Measurements from ENCODE around the gene SEMA3D. TPM values are rescaled to one million over a fixed set of nuclear protein-coding genes. Genes with fewer than 3 reads are reported as not detected.

SEMA3D gene
- total and polyA plus RNA-seq, 2 donors (not counting 1 experiment from before 2014, with no cell fraction given), result 0.46 to 0.59 TPM

GRCh38 chr7:85095806-85096205 lies 91.0 kb downstream of the SEMA3D start:
- H3K9me3 Mint-ChIP-seq (ENCODE audit: insufficient read depth), result no peaks in the 10 kb centered on the region
- ATAC-seq (ENCODE audit: low read depth) (no peak), DNase-seq (no peak)
- H3K4me3 Mint-ChIP-seq, result no peak overlapping the region
- Histone ChIP-seq H3K4me2 (replicated peaks; ENCODE audit: low read depth, low read length, poor library complexity, severe bottlenecking) (no peak overlapping the region), H3K4me1 (ENCODE audit: control insufficient read depth in 2 of 2, insufficient read depth in 2 of 2, low read length in 2 of 2) (no peaks in the 10 kb centered on the region), H3K27ac (ENCODE audit: low read length in 2 of 2) (no peak overlapping the region), H3K79me2 (ENCODE audit: control insufficient read depth, insufficient read depth, low read length) (no peaks in the 10 kb centered on the region), H3K9me3 (ENCODE audit: control extremely low read depth in 1 of 3, control insufficient read depth in 2 of 3, insufficient read depth in 1 of 3, low read length in 2 of 3) (no peaks in the 10 kb centered on the region), H3K4me3 (ENCODE audit: control extremely low read depth in 1 of 5, extremely low read depth in 1 of 5, insufficient read depth in 1 of 5, low read depth in 2 of 5, low read length in 4 of 5) (no peak overlapping the region), H2AFZ (ENCODE audit: insufficient read depth, low read depth, low read length, poor library complexity, severe bottlenecking) (no peak overlapping the region), H3K36me3 (replicated peaks in 1 of 2; ENCODE audit: control extremely low read depth in 1 of 2, control insufficient read depth in 1 of 2, extremely low read depth in 1 of 2, insufficient read depth in 2 of 2, low read length in 1 of 2) (no peaks in the 10 kb centered on the region), H3K9ac (ENCODE audit: low read length) (no peak overlapping the region), H4K20me1 (ENCODE audit: control insufficient read depth, insufficient read depth, low read length, poor library complexity, severe bottlenecking) (no peaks in the 10 kb centered on the region), H3K27me3 (replicated peaks in 1 of 4; ENCODE audit: control extremely low read depth in 1 of 4, control insufficient read depth in 3 of 4, insufficient read depth in 4 of 4, low read length in 3 of 4) (no peaks in the 10 kb centered on the region)
- ChIA-PET CTCF (no interaction called here), POLR2A (no interaction called here)
- intact Hi-C loops (cut with micrococcal nuclease), result no loop called here
- no peaks in the 10 kb centered on the region for H3K4me1 Mint-ChIP-seq
- WGBS (ENCODE audit: insufficient coverage), result no CpG with 5 or more reads among the region's 2 CpGs
- TF ChIP-seq CTCF (IDR thresholded peaks at IDR 0.05), result no peak
- no peak for TF ChIP-seq EZH2 (IDR thresholded peaks at IDR 0.05; ENCODE audit: borderline replicate concordance, insufficient read depth, low read depth, low read length, poor library complexity, severe bottlenecking)
- no peak overlapping the region for H3K27ac Mint-ChIP-seq
- no peaks in the 10 kb centered on the region for H3K27me3 Mint-ChIP-seq

GRCh38 chr7:85095366-85095765 lies 91.5 kb downstream of the SEMA3D start:
- DNase-seq (no peak), ATAC-seq (ENCODE audit: low read depth) (no peak)
- ChIA-PET CTCF (no interaction called here), POLR2A (no interaction called here)
- no peak overlapping the region for H3K27ac Mint-ChIP-seq
- 100% methylated on average over 2 of the region's 2 CpGs for WGBS (ENCODE audit: insufficient coverage)
- no peaks in the 10 kb centered on the region for H3K79me2 ChIP-seq (ENCODE audit: control insufficient read depth, insufficient read depth, low read length)
- H3K36me3 ChIP-seq (replicated peaks in 1 of 2; ENCODE audit: control extremely low read depth in 1 of 2, control insufficient read depth in 1 of 2, extremely low read depth in 1 of 2, insufficient read depth in 2 of 2, low read length in 1 of 2), result no peaks in the 10 kb centered on the region
- H3K27ac ChIP-seq (ENCODE audit: low read length in 2 of 2), result no peak overlapping the region
- no peak overlapping the region for H3K4me3 Mint-ChIP-seq
- no peaks in the 10 kb centered on the region for H4K20me1 ChIP-seq (ENCODE audit: control insufficient read depth, insufficient read depth, low read length, poor library complexity, severe bottlenecking)
- no peaks in the 10 kb centered on the region for H3K4me1 Mint-ChIP-seq
- H3K4me3 ChIP-seq (ENCODE audit: control extremely low read depth in 1 of 5, extremely low read depth in 1 of 5, insufficient read depth in 1 of 5, low read depth in 2 of 5, low read length in 4 of 5), result no peak overlapping the region
- H3K27me3 ChIP-seq (replicated peaks in 1 of 4; ENCODE audit: control extremely low read depth in 1 of 4, control insufficient read depth in 3 of 4, insufficient read depth in 4 of 4, low read length in 3 of 4), result no peaks in the 10 kb centered on the region
- H3K27me3 Mint-ChIP-seq, result no peaks in the 10 kb centered on the region
- H2AFZ ChIP-seq (ENCODE audit: insufficient read depth, low read depth, low read length, poor library complexity, severe bottlenecking), result no peak overlapping the region
- H3K9me3 ChIP-seq (ENCODE audit: control extremely low read depth in 1 of 3, control insufficient read depth in 2 of 3, insufficient read depth in 1 of 3, low read length in 2 of 3), result no peaks in the 10 kb centered on the region
- TF ChIP-seq CTCF (IDR thresholded peaks at IDR 0.05) (no peak), EZH2 (IDR thresholded peaks at IDR 0.05; ENCODE audit: borderline replicate concordance, insufficient read depth, low read depth, low read length, poor library complexity, severe bottlenecking) (no peak)
- no peaks in the 10 kb centered on the region for H3K9me3 Mint-ChIP-seq (ENCODE audit: insufficient read depth)
- no peak overlapping the region for H3K9ac ChIP-seq (ENCODE audit: low read length)
- H3K4me2 ChIP-seq (replicated peaks; ENCODE audit: low read depth, low read length, poor library complexity, severe bottlenecking), result no peak overlapping the region
- no peaks in the 10 kb centered on the region for H3K4me1 ChIP-seq (ENCODE audit: control insufficient read depth in 2 of 2, insufficient read depth in 2 of 2, low read length in 2 of 2)
- intact Hi-C loops (cut with micrococcal nuclease), result no loop called here

All from B cell (primary cell).